Loucy (cell line): Measurements from ENCODE around the gene NRXN3.

Experiments used
- H2AFZ ChIP-seq: fragments of 200-600 bp; sonication (generic); 2 replicates; pipeline ENCODE4 v1.6.0; 2016; ENCODE audit warnings: antibody characterized with exemption, mild to moderate bottlenecking, low read length, moderate library complexity
- H3F3A ChIP-seq: fragments of 200-600 bp; 2 replicates; pipeline ENCODE4 v1.6.0; 2016; ENCODE audit warnings: antibody characterized with exemption, low read depth, mild to moderate bottlenecking
- H3K27me3 ChIP-seq: fragments of 200-600 bp; sonication (generic); 2 replicates; pipeline ENCODE4 v1.6.1; 2014; ENCODE audit warnings: low read length, mild to moderate bottlenecking; ENCODE audit not compliant: insufficient read depth, poor library complexity, severe bottlenecking
- H3K36me3 ChIP-seq: fragments of 200-600 bp; sonication (generic); 2 replicates; pipeline ENCODE4 v1.6.1; 2016; ENCODE audit warnings: low read length; ENCODE audit not compliant: insufficient read depth
- H3K4me1 ChIP-seq: fragments of 200-600 bp; sonication (generic); 2 replicates; pipeline ENCODE4 v1.5.1; 2014; ENCODE audit warnings: low read length, mild to moderate bottlenecking; ENCODE audit not compliant: insufficient read depth, poor library complexity, severe bottlenecking
- H3K4me2 ChIP-seq: fragments of 200-600 bp; sonication (generic); 2 replicates; pipeline ENCODE4 v1.6.0; 2014; ENCODE audit warnings: antibody characterized with exemption, low read length, low read depth, mild to moderate bottlenecking; ENCODE audit not compliant: poor library complexity, severe bottlenecking
- H3K4me3 ChIP-seq: fragments of 200-600 bp; sonication (generic); 2 replicates; pipeline ENCODE4 v1.5.1; 2014; ENCODE audit warnings: low read length, mild to moderate bottlenecking, mixed read lengths; ENCODE audit not compliant: poor library complexity, severe bottlenecking
- H3K79me2 ChIP-seq: fragments of 200-600 bp; sonication (generic); 2 replicates; pipeline ENCODE4 v1.6.1; 2014; ENCODE audit warnings: low read length; ENCODE audit not compliant: insufficient read depth
- H3K9ac ChIP-seq: fragments of 200-600 bp; sonication (generic); 2 replicates; pipeline ENCODE4 v1.6.0; 2014; ENCODE audit warnings: mild to moderate bottlenecking, low read depth, low read length, moderate library complexity; ENCODE audit not compliant: poor library complexity, severe bottlenecking
- H3K9me2 ChIP-seq: fragments of 200-600 bp; sonication (generic); replicated peaks from 2 replicates; pipeline ENCODE4 v1.6.1; 2016; ENCODE audit warnings: low read depth, low read length, mixed read lengths
- H3K9me3 ChIP-seq: fragments of 200-600 bp; sonication (generic); 2 replicates; pipeline ENCODE4 v1.6.1; 2014; ENCODE audit warnings: mild to moderate bottlenecking, antibody characterized with exemption, low read length, low read depth; ENCODE audit not compliant: insufficient read depth
- H4K20me1 ChIP-seq: fragments of 200-600 bp; sonication (generic); 2 replicates; pipeline ENCODE4 v1.6.0; 2014; ENCODE audit warnings: antibody characterized with exemption, low read length, mild to moderate bottlenecking; ENCODE audit not compliant: insufficient read depth, poor library complexity, severe bottlenecking
- CTCF ChIP-seq: fragments of 200-600 bp; sonication (generic); conservative IDR thresholded peaks from 2 replicates; pipeline ENCODE4 v1.5.1; 2014; ENCODE audit warnings: mild to moderate bottlenecking, antibody characterized with exemption, low read length
- EZH2phosphoT487 ChIP-seq: fragments of 200-600 bp; IDR thresholded peaks from 2 replicates; pipeline ENCODE4 v1.6.1; 2018; ENCODE audit warnings: antibody characterized with exemption, mild to moderate bottlenecking, moderate library complexity, borderline replicate concordance

Gene NRXN3

GRCh38 chr14:79136071-79137044 is 966.2 kb downstream of the NRXN3 start:
- H4K20me1 ChIP-seq: no peaks in the 10 kb centered on the region
- no peaks in the 10 kb centered on the region for H3K9me3 ChIP-seq
- H3K9me2 ChIP-seq: no peaks in the 10 kb centered on the region
- TF ChIP-seq CTCF (no peak), EZH2phosphoT487 (no peak)
- no peak overlapping the region for H2AFZ ChIP-seq
- H3K36me3 ChIP-seq: no peaks in the 10 kb centered on the region
- no peaks in the 10 kb centered on the region for H3K27me3 ChIP-seq
- no peaks in the 10 kb centered on the region for H3F3A ChIP-seq
- no peaks in the 10 kb centered on the region for H3K4me1 ChIP-seq
- H3K4me3 ChIP-seq: no peak overlapping the region
- H3K79me2 ChIP-seq: no peaks in the 10 kb centered on the region
- no peak overlapping the region for H3K4me2 ChIP-seq
- H3K9ac ChIP-seq: no peak overlapping the region

GRCh38 chr14:79137045-79137430 is 966.9 kb downstream of the NRXN3 start:
- no peak overlapping the region for H3K4me3 ChIP-seq
- no peaks in the 10 kb centered on the region for H4K20me1 ChIP-seq
- H3K9me2 ChIP-seq: no peaks in the 10 kb centered on the region
- no peak overlapping the region for H3K4me2 ChIP-seq
- TF ChIP-seq EZH2phosphoT487: no peak
- TF ChIP-seq CTCF: no peak
- no peak overlapping the region for H2AFZ ChIP-seq
- H3K9me3 ChIP-seq: no peaks in the 10 kb centered on the region
- H3F3A ChIP-seq: no peaks in the 10 kb centered on the region
- H3K4me1 ChIP-seq: no peaks in the 10 kb centered on the region
- H3K27me3 ChIP-seq: no peaks in the 10 kb centered on the region
- H3K79me2 ChIP-seq: no peaks in the 10 kb centered on the region
- H3K36me3 ChIP-seq: no peaks in the 10 kb centered on the region
- H3K9ac ChIP-seq: no peak overlapping the region

- no peaks in the 10 kb centered on the region for H3K9me3 ChIP-seq
Measured at GRCh38 chr14:79137836-79138235, 967.7 kb downstream of the NRXN3 start.

More at GRCh38 chr14:79137836-79138235, 967.7 kb downstream of the NRXN3 start:
- no peak overlapping the region for H3K4me3 ChIP-seq
- H3K9ac ChIP-seq: no peak overlapping the region
- no peak for TF ChIP-seq CTCF
- TF ChIP-seq EZH2phosphoT487: no peak
- H3K27me3 ChIP-seq: no peaks in the 10 kb centered on the region
- no peaks in the 10 kb centered on the region for H3K4me1 ChIP-seq
- no peaks in the 10 kb centered on the region for H3K79me2 ChIP-seq
- no peaks in the 10 kb centered on the region for H3K9me2 ChIP-seq
- no peaks in the 10 kb centered on the region for H4K20me1 ChIP-seq
- no peak overlapping the region for H3K4me2 ChIP-seq
- no peak overlapping the region for H2AFZ ChIP-seq
- no peaks in the 10 kb centered on the region for H3K36me3 ChIP-seq
- H3F3A ChIP-seq: no peaks in the 10 kb centered on the region
